ENCODE measurements around the gene TMEM238. TPM values are rescaled to one million over a fixed set of nuclear protein-coding genes. Genes with fewer than 3 reads are reported as not detected.

The TMEM238 gene
- total and polyA plus RNA-seq, 2 donors (not counting 3 experiments of a cell fraction or from before 2014, with no cell fraction given), result 0.18 to 0.35 TPM

DNA sequence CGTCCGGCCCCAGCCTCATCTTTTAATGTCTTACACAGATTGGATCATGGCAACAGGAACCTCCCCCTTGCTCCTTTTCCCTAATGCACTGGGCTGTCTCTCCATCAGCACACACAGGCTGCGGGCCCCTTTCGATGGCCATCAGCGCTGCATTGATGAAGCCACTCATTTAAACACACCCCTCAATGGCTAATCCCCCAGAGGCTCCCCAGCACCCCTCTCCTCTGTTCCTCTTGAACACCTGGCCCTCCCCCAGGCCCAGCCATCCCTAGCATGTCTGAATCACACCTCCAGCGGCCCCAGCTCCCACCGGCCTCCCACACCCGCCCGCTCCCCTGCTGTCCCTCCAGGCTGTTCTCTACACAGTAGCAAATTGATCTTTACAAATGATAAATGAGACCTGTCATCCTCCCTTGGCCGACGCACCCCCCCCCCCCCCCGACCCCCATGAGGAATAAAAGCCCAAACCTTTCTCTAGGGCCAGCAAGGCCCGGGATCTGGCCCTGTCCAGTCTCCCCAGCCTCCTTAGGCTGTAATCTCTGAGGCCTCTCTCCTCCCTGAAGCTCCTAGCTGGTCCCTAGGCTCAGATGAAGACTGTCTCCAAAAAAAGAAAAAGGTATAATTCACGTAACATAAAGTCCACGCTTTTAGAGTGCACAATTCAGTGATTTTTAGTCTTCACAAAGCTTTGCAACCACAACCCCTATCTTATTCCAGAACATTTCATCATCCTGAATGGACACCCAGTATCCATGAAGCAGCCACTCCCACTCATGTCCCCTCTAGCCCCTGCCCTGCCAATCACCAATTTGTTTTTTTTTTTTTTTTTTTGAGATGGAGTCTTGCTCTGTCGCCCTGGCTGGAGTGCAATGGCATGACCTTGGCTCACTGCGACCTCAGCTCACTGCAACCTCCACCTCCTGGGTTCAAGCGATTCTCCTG, 9.0 kb upstream of the TMEM238 start:
- Histone ChIP-seq H3K4me3 (replicated peaks in 1 of 3; ENCODE audit: insufficient read depth in 1 of 3, low read depth in 1 of 3, low read length in 3 of 3) (no peak overlapping the region), H4K20me1 (replicated peaks; ENCODE audit: control insufficient read depth, extremely low read depth, insufficient read depth, low read length) (no peaks in the 10 kb centered on the region), H3K9ac (replicated peaks; ENCODE audit: extremely low read depth, insufficient read depth, low read length) (no peak overlapping the region), H3K27ac (ENCODE audit: insufficient read depth, low read depth, low read length) (no peak overlapping the region), H3K36me3 (ENCODE audit: control insufficient read depth in 2 of 2, extremely low read depth in 1 of 2, insufficient read depth in 2 of 2, low read length in 2 of 2) (peaks cover 8 to 23% of the 10 kb centered on the region in 2 experiments), H3K9me1 (replicated peaks; ENCODE audit: control insufficient read depth, extremely low read depth, insufficient read depth, low read length) (no peaks in the 10 kb centered on the region), H2AFZ (ENCODE audit: low read depth, low read length) (no peak overlapping the region), H3K27me3 (ENCODE audit: control insufficient read depth in 2 of 2, insufficient read depth in 2 of 2, low read length in 2 of 2) (no peaks in the 10 kb centered on the region), H3K9me3 (replicated peaks; ENCODE audit: control insufficient read depth, insufficient read depth, low read length) (no peaks in the 10 kb centered on the region), H3K79me2 (ENCODE audit: control insufficient read depth, insufficient read depth, low read length) (peaks cover 18% of the 10 kb centered on the region), H3K4me1 (ENCODE audit: control insufficient read depth, extremely low read depth, insufficient read depth, low read length) (peaks cover 5% of the 10 kb centered on the region), H3K4me2 (ENCODE audit: insufficient read depth, low read length) (no peak overlapping the region)
- TF ChIP-seq, protein P1, sequence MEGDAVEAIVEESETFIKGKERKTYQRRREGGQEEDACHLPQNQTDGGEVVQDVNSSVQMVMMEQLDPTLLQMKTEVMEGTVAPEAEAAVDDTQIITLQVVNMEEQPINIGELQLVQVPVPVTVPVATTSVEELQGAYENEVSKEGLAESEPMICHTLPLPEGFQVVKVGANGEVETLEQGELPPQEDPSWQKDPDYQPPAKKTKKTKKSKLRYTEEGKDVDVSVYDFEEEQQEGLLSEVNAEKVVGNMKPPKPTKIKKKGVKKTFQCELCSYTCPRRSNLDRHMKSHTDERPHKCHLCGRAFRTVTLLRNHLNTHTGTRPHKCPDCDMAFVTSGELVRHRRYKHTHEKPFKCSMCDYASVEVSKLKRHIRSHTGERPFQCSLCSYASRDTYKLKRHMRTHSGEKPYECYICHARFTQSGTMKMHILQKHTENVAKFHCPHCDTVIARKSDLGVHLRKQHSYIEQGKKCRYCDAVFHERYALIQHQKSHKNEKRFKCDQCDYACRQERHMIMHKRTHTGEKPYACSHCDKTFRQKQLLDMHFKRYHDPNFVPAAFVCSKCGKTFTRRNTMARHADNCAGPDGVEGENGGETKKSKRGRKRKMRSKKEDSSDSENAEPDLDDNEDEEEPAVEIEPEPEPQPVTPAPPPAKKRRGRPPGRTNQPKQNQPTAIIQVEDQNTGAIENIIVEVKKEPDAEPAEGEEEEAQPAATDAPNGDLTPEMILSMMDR (IDR thresholded peaks at IDR 0.05; ENCODE audit: extremely low read depth in 1 of 2, insufficient read depth in 1 of 2, low read depth in 1 of 2, low read length in 2 of 2), result no peak
- TF ChIP-seq EZH2 (IDR thresholded peaks at IDR 0.05; ENCODE audit: borderline replicate concordance, low read depth, low read length, severe bottlenecking) (no peak), POLR2AphosphoS5 (IDR thresholded peaks at IDR 0.05; ENCODE audit: insufficient read depth, low read depth, low read length) (no peak), JUN (IDR thresholded peaks at IDR 0.05; ENCODE audit: borderline replicate concordance, insufficient read depth, insufficient read length, low read depth) (no peak), FOS (IDR thresholded peaks at IDR 0.05; ENCODE audit: borderline replicate concordance, insufficient read depth, low read length) (no peak), MYC (IDR thresholded peaks at IDR 0.05; ENCODE audit: low read depth, low read length) (no peak), GATA2 (IDR thresholded peaks at IDR 0.05; ENCODE audit: insufficient read depth, insufficient read length, low read depth, low read length) (no peak), POLR2A (IDR thresholded peaks at IDR 0.05; ENCODE audit: low read depth, low read length) (no peak)
- TF ChIP-seq, protein P2, sequence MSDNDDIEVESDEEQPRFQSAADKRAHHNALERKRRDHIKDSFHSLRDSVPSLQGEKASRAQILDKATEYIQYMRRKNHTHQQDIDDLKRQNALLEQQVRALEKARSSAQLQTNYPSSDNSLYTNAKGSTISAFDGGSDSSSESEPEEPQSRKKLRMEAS (IDR thresholded peaks at IDR 0.05; ENCODE audit: insufficient read depth, insufficient read length), result no peak
- dilution Hi-C loops (cut with MboI; ENCODE audit: extremely low pct_ligation_motif_present, low sequenced_read_pairs), result no loop called here
- intact Hi-C loops (cut with micrococcal nuclease), result no loop called here
- ChIA-PET POLR2A (interaction anchor here (1.1 kb wide), 1 partner anchor 14 kb away, joined by 6 read pairs; no protein-coding TSS in a partner anchor), CTCF (interaction anchor here (0.9 to 1.6 kb wide), 2 partner anchors 10 to 111 kb away, joined by 3 to 4 read pairs; no protein-coding TSS in a partner anchor)
- BruUV-seq (replicated peaks), result no TSS peak
- FAIRE-seq (no peak), DNase-seq (ENCODE audit: low read depth, low spot score) (no peak)
